GM19468 (cell line): ENCODE data around the gene DTX2.
"Not testable (repeated sequence)": the region's sequence is repeated elsewhere in the genome, so short reads cannot be mapped to it uniquely, and the experiment has no call there.

Experiments used
- ATAC-seq: cut with Tn5 transposase; IDR thresholded peaks from one replicate; pipeline ENCODE4 v1.9.1; 2021; ENCODE audit warnings: mild to moderate bottlenecking, moderate library complexity, moderate number of reproducible peaks; ENCODE audit not compliant: unreplicated experiment; ENCODE audit errors: extremely low read depth

The DTX2 gene

DNA sequence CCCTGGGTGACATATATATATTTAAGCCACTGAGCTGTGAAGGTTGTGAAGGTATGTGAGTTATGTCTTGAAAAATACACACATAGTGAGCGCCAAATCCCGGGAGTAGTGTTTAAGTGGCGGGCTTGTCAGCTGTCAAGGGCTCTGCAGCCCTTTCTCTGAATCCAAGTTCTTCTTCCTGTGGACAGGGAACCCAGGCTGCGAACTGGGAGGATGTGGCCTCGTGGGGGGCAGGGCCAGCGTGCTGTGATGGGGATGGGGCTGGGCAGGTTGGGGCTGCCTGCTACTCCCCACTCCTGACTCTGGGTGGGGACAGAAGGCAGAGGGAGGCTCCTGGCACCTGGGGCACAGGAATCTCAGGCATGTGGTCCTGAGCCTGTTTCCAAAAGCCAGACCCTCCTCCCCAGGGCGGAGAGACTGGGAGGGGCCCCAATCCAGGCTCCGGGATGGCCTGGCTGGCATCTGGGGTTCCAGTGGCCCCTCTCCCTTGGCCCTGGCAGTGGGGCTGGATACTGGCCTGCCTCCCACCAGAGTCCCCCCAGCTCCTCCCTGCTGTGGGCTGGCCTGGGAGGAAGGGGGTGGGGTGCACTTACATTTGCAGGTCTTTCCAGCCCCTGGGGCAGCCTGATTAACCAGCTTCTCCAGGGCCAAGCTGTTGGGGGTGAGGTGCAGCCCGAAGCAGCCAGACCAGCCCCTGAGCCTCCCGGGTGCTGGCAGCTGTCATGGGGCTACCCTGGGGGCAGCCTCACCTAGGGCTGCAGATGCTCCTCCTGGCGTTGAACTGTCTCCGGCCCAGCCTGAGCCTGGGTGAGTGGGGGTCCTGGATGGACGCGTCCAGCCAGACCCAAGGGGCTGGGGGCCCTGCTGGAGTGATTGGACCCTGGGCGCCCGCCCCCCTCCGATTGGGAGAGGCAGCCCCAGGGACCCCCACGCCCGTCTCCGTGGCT, 48.7 kb downstream of the DTX2 start, which contains the start of gene UPK3B:
Gene UPK3B, plus strand, starts transcription at position 622 of the 947 bp plus-strand sequence. Its CDS starts 101 bp downstream, at position 723.
- no peak for ATAC-seq

DNA sequence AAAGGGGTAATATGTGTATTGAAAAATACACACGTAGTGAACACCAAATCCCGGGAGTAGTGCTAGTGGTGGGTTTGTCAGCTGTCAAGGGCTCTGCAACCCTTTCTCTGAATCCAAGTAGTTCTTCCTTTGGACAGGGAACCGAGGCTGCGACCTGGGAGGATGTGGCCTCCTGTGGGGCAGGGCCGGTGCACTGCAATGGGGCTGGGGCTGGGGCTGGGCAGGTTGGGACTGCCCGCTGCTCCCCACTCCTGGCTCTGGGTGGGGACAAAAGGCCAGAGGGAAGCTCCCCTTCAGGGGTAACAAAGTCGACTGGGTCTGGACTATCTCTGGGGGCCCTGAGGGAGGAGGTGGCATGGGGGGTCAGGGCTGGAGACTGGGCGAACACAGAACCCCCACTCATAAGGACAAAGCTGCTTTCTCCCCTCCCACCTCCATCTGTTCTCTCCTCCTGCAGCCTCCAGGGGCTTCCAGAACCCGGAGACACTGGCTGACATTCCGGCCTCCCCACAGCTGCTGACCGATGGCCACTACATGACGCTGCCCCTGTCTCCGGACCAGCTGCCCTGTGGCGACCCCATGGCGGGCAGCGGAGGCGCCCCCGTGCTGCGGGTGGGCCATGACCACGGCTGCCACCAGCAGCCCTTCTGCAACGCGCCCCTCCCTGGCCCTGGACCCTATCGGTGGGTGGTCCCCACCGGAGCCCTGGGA, 49.8 kb downstream of the DTX2 start:
- not testable (repeated sequence) for ATAC-seq

DNA sequence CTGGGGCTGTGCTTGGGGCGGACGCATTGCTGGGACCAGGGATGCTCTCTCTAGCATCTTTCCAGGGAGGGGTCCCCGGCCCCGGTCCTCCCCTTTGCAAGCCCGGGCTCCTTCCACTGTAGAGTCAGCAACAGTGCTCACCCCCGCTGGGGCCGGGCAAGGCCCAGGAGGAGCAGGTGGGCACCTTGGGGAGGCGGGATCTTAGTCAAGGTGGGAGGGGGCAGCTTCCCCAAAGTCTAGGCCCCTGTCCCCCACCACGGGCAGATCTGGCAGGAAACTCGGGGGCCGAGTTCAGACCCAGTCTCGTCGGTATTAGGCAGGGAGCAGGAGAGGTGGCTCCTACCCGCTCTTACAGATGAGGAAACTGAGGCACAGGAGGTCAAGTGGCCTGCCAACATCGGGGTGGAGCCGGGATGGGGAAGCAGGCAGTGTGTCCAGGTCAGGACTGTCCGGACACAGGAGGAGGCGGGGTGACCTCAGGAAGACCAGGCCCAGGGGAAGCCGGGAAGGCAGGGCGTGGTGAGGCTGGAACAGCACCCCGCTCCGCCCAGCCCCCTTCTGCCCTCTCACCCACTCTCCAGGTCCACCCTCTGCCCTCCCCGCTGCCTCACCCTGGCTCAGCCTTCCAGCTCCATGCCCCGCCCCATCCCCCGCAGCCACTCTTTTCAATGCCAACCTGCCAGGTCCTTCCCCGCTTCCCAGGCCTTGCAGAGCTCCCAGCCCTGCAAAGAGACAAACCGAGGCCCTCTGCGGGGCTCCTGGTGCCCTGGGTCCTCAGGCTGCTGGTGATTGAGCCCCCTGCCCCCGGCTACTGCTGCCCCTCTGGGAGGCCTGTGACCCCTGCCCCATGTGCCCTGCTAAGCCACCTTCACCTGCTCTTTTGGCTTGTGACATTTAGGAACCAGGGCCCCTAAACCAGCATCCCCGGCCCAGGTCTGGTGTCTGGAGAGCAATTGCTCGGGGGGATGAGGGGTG, 50.7 kb downstream of the DTX2 start:
- ATAC-seq, result not testable (repeated sequence)

DNA sequence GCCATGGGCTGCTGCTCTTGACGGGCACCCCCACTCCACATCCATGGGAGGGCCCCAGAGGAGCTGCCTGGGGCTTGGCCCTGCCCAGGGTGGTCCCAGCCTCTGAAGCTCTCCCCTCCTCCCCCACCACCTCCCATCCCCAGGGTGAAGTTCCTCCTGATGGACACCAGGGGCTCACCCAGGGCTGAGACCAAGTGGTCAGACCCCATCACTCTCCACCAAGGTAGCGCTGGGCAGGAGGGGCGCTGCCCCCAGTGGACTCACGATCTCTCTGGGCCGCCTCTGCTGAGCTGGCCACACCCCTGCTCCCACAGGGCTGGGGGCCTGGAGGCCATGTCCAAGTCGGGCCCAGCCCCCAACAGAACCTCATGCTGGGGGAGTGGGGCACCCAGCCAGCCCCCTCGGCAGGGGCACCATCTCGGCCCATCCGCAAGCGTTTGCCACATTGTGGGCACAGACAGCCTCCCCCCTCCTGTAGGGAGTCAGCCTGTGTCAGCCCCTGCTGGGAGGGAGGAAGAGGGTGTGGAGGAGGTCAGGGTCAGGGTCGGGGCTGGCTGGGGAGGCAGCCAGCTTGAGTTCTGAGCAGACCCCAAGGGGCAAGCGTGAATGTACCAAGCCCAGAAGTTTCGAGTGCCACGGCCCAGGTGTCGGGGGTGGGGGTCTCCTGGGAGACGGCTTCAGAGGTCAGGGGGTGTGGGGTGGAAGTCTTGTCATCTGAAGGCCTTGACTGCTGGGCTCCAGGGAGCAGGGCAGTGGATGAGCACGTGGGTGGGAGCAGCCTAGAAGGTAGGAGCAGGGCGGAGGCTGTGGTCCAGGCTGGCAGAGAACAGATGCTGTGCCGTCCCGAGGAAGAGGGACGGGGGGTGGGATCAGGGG, 51.7 kb downstream of the DTX2 start:
- ATAC-seq, result no peak

DNA sequence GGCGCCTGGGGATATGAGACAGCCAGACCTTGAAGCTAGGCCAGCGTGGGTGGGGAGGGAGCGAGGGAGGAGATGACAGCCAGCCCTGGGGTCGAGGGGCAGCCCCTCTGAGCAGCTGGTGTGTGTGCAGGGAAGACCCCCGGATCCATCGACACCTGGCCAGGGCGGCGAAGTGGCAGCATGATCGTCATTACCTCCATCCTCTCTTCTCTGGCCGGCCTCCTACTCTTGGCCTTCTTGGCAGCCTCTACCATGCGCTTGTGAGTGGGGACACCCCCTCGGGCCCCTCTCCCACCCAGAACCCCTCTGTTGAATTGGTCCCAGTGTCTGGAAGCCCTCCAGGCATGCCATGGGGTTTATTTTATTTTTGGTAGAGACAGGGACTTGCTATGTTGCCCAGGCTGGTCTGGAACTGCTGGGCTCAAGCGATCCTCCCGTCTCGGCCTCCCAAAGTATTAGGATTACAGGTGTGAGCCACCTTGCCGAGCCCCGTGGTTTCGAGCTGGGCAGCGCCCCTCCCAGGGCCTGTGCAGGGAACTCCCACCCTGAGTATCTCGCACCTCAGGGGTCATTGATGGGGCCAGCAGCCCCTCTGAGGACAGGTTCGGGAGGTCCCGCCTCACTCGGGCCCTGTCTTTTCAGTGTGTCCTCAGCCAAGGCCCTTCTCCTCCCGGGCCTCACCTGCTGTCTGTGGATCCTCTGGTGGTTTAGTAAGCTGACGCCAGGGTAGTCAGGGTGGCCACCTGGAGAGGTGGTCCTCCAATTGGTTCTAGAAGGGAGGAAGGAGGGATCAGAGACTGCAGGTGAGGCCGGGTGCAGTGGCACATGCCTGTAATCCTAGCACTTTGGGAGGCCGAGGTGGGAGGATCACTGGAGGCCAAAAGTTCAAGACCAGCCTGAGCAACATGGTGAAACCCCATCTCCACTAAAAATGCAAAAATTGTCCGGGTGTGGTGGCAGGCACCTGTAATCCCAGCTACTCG, 52.6 kb downstream of the DTX2 start:
- no peak for ATAC-seq

DNA sequence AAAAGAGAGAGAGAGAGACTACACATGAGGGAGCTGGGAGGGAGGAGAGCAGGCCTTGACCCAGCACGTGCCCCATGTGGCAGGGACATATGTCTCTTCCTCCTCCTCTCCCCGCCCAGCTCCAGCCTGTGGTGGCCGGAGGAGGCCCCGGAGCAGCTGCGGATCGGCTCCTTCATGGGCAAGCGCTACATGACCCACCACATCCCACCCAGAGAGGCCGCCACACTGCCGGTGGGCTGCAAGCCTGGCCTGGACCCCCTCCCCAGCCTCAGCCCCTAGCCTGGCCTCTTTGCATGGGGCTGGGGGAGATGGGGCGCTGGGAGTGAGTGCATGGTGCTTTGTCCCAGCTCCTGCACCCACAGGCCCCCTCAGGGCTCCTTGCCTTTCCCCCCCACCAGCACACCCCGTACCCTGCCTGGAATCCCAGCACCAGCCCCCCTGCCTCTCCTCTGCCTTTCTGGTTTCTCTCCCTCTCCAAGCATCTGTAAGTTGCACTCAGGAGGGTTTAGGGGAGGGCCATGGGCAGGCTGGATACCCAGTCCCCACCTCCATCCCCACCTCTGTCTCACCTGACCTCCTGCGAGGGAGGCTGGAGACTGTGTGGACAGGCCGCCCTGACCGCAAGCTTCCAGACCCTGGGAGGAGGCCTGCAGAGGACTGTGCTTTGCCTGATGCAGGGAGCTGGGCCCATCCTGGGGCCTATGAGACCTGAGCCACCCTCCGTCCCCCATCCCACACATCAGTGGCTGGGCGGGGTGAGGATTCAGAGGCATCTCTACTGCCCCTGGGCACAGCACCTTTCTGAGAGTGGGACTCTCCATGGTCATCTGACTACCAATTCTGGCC, 53.6 kb downstream of the DTX2 start:
- ATAC-seq, result no peak

DNA sequence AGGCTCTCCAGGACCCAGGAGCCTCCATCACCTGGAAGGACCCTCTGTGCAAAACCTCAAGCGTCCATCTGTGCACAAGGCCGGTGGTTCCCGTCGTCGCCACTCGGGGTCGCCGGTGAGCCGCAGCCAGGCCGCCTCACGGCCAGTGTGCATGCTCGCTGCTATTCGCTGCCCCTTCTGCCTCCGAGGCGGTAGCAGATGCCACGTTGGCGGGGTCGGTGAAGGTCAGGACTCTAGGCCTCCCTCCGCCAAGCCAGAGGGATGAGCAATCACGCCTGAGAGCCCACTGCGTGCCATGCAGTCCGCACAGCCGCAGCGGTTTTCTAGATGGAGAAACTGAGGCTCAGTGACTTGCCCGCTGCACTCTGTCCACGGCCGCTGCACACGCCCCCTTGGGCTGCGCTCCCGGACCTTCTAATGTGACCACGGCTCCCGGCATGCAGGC, 54.5 kb downstream of the DTX2 start:
- ATAC-seq, result no peak

DNA sequence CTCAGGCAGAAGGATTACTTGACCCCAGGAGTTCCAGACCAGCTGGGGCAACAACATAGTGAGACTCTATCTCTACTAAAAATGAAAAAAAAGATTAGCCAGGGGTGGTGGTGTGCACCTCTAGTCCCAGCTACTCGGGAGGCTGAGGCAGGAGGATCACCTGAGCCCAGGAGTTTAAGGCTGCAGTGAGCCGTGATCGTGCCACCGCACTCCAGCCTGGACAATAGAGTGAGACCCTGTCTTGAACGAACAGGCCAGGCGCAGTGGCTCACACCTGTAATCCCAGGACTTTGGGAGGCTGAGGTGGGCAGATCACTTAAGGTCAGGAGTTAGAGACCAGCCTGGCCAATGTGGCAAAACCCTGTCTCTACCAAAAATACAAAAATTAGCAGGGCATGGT, 55.4 kb downstream of the DTX2 start:
- not testable (repeated sequence) for ATAC-seq

DNA sequence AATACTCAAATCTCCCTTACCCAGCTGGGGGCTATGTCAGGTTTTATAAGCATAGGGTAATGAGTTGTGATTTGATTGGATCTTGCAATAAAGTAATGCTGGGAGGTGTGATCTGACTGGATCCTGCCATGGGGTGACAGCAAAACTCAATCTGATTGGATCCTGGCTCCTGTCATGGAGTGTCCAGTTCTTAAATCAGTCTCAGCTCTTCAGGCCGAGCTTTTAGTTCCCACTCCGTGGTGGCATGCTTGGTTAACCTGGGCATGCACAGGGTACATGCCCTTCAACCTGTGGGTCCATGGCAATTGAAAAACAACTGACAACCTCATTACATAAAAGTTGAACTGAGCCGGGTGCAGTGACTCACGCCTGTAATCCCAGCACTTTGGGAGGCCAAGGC, 64.7 kb downstream of the DTX2 start:
- not testable (repeated sequence) for ATAC-seq

DNA sequence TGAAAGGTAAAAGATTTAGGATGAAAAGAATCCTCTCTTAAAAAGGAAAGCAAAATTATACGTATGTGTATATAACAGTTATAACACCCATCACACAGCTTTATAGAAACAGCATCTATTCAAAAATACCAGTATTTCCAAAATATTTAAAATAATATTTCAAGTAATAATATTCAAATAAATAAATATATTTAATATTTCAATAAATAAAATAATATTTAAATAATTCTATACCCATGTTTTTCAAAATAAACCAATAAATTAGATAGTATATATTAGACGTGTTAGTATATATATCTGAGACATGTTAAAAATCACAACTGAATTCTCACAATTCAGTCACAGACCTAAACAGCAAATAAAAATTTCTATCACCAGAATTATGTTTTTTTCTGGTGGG, 70.1 kb downstream of the DTX2 start:
- not testable (repeated sequence) for ATAC-seq

DNA sequence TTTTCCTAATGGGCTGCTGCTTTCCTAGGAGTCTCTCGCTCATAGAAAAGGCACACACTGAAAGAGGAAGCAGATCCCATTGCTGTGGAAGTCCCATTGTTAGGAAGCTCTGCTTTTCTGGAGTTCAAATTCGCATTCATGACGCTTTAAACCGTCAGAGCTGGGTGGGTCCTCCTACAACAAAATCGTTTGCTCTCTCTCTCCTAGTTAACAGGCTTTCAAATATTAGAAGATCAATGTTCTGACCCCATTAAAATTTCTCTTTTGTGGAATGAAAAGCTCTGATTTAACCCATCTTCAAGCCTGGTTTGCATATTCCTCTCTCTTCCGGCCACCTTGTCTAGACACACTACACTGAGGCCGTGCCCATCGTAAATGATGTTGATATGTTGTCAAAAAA, 81.7 kb downstream of the DTX2 start, which contains the start of gene SPDYE16:
Gene SPDYE16, minus strand, starts transcription at position 101 of the 400 bp plus-strand sequence. CDS start 1,838 bp downstream, outside the sequence.
- ATAC-seq, result not testable (repeated sequence)

DNA sequence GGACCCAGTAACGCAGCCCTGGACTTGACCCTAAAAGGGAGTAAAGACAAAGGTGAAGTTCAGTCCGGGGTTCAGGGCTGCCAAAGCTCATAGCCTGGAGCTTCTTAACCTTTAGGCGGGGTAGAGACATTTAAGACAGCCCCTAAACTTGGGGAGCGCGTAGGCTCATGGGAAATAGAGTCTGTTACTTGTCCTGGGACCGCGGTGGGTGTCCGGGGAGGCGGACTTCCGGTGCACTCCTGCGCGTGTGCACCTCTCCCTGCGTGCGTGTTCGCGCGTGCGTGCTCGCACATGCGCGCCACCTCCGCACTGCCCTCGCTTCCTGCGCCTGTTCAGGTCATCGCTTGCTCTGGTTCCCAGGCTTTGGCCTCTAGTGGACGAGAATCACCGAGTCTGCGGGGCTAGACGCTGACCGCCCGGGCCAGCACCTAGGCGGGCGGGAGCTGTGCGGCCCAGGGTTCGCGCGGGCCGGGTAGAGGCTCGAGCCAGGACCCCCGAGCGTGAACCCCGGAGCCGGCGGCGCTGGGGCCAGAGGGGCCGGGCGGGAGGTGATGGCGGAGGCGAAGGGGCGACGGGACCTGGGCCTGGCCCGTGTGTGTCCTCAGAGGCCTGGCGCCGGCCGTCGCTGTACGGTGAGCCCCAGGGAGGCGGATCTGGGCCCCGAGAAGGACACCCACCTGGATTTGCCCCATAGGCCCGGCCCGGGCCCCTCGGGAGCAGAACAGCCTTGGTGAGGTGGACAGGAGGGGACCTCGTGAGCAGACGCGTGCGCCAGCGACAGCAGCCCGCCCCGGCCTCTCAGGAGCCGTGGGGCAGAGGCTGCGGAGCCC, 87.7 kb downstream of the DTX2 start:
- ATAC-seq, result peak; percentile 97

DNA sequence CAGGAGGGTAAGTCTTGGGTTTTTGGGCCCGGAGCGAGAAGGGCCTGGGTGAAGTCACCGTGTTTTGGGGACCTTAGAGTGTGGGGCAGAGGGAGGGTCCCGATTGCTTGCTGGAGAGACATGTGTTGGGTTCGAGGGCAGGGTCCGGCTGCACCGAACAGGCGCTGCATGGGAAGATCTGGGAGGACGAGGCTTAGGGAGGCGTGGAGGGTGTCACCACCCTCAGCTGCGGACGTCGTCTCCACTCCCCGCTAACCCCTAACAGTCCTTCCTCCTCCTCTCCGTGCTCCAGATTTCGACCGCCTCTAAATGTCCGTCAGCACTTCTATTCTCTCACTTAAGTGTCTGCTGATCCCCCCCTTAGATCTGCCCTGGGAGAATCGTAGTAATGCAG, 88.3 kb downstream of the DTX2 start:
- ATAC-seq, result not testable (repeated sequence)

DNA sequence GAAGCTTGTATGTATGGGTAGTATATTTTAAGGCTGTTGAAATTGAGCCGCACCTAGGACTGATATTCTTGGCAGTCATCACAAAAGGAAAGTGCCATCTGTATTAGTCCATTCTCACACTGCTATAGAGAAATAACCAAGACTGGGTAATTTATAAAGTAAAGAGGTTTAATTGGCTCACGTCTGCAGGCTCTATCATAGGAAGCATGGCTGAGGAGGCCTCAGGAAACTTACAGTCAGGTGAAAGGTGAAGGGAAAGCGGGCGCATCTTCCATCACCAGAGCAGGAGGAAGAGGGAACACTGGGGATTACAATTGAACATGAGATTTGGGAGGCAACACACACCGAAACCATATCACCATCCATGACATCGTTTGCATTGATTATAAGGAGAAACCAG, 90.5 kb downstream of the DTX2 start:
- not testable (repeated sequence) for ATAC-seq
